GM04503 (cell line): ENCODE results near the gene MGME1.

Source experiments
- DNase-seq: peaks from one replicate; pipeline ENCODE4 v3.0.0-alpha.2; 2012; ENCODE audit warnings: low read depth

The MGME1 gene

GRCh38 chr20:17940224-17940971, 28.4 kb upstream of the MGME1 start:
- no peak for DNase-seq

- no peak for DNase-seq
Observed at GRCh38 chr20:17941087-17941825, 27.6 kb upstream of the MGME1 start.

- no peak for DNase-seq
Observed at GRCh38 chr20:17941826-17942196, 27.0 kb upstream of the MGME1 start.

GRCh38 chr20:17943343-17943742, 25.5 kb upstream of the MGME1 start:
- DNase-seq = no peak

- no peak for DNase-seq
Observed at GRCh38 chr20:17944854-17945474, 23.9 kb upstream of the MGME1 start.

GRCh38 chr20:17946040-17946439, 22.8 kb upstream of the MGME1 start:
- DNase-seq = no peak

GRCh38 chr20:17946572-17947473, 22.0 kb upstream of the MGME1 start:
- DNase-seq = no peak

GRCh38 chr20:17947474-17947815, 21.4 kb upstream of the MGME1 start:
- DNase-seq = no peak

- no peak for DNase-seq
Observed at GRCh38 chr20:17948442-17948841, 20.4 kb upstream of the MGME1 start.

- no peak for DNase-seq
Observed at GRCh38 chr20:17949899-17950298, 18.9 kb upstream of the MGME1 start.

- DNase-seq = no peak
Observed at GRCh38 chr20:17950670-17951069, 18.1 kb upstream of the MGME1 start.

GRCh38 chr20:17951323-17951722, 17.5 kb upstream of the MGME1 start:
- no peak for DNase-seq

GRCh38 chr20:17952692-17953684, 15.8 kb upstream of the MGME1 start:
- no peak for DNase-seq

- DNase-seq = no peak
Observed at GRCh38 chr20:17953935-17954334, 14.9 kb upstream of the MGME1 start.

- DNase-seq = no peak
Observed at GRCh38 chr20:17955302-17955701, 13.5 kb upstream of the MGME1 start.

- DNase-seq = no peak
Observed at GRCh38 chr20:17956099-17956685, 12.6 kb upstream of the MGME1 start.

- DNase-seq = no peak
Observed at GRCh38 chr20:17957505-17958363, 11.1 kb upstream of the MGME1 start.

- no peak for DNase-seq
Observed at GRCh38 chr20:17958373-17959256, 10.2 kb upstream of the MGME1 start.

- no peak for DNase-seq
Observed at GRCh38 chr20:17959257-17959627, 9.6 kb upstream of the MGME1 start.
